Gastrocnemius medialis (tissue), 4 donors: Measurements from ENCODE around the gene C5orf52.

Source experiments
- CTCF ChIP-seq, 5 experiments: fragments of 450-650 bp in 3 of 5; fragments of 200-600 bp in 2 of 5; sonication (generic) in 2 of 5; IDR thresholded peaks in 4 of 5; conservative IDR thresholded peaks in 1 of 5; 1 replicate in 4 of 5; 2 replicates in 1 of 5; pipeline ENCODE4 v1.5.1; 2016 to 2019; ENCODE audit warnings: antibody characterized with exemption in 5 of 5, mild to moderate bottlenecking in 3 of 5, moderate library complexity in 3 of 5
- POLR2A ChIP-seq, 2 donors: fragments of 450-650 bp; IDR thresholded peaks; one replicate each; pipeline ENCODE4 v1.6.1; 2017; ENCODE audit warnings: antibody characterized with exemption in 2 of 2, mild to moderate bottlenecking in 2 of 2, moderate library complexity in 2 of 2

DNA sequence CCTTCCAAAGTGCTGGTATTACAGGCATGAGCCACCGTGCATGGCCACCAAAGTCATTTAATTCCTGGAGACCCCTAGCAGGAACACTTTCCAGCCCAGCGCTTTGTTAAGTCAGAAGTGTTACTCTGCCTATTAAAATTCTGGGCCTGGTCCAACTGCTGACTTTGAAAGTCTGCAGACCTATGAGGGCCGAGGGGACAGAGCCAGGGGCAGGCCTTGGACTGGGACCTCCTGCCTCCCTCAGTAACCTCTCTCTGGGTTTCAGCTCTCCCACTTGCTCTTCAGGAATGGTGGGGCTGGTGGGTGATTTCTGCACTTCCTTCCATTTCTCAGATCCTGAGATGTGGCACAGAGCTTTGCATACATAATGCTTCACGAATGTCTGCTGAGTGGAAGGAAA lies 9.7 kb downstream of the C5orf52 start:
- TF ChIP-seq CTCF (IDR thresholded peaks at IDR 0.05 in 4 of 5, conservative IDR thresholded peaks at IDR 0.05 in 1 of 5) (no peak), POLR2A (IDR thresholded peaks at IDR 0.05) (no peak)
